Caco-2 (cell line): ENCODE results near the gene TGM5. TPM values are rescaled to one million over a fixed set of nuclear protein-coding genes. Genes with fewer than 3 reads are reported as not detected.
"Not testable (repeated sequence)": the region's sequence is repeated elsewhere in the genome, so short reads cannot be mapped to it uniquely, and the experiment has no call there.

ENCODE experiments used
- BruUV-seq: library from RNA; stranded (reverse); fragments of 400-500 nt; replicated peaks from 2 replicates; lab custom pipeline; 2021; lab: Mats Ljungman, UMichigan
- CTCF ChIA-PET: fragments of 300-600 bp; sonication (Branson Sonifier 250); formaldehyde crosslinking; loops from one replicate; lab custom pipeline; 2022; ENCODE audit warnings: antibody characterized with exemption; lab: Charles Lee
- POLR2A ChIA-PET: fragments of 300-600 bp; sonication (Branson Sonifier 250); formaldehyde crosslinking; loops from one replicate; lab custom pipeline; 2022; ENCODE audit warnings: antibody characterized with exemption; lab: Charles Lee
- DNase-seq, 2 experiments: peaks; one replicate each; pipeline versions ENCODE4 v3.0.0 to v3.0.0-alpha.2; 2020 to 2022
- H3K27me3 ChIP-seq: replicated peaks from 2 replicates; pipeline ENCODE4 v1.6.0; 2011; ENCODE audit warnings: low read length; ENCODE audit not compliant: control insufficient read depth, insufficient read depth
- H3K36me3 ChIP-seq: 2 replicates; pipeline ENCODE4 v1.5.1; 2011; ENCODE audit warnings: low read length; ENCODE audit not compliant: control insufficient read depth, insufficient read depth
- H3K4me1 ChIP-seq: fragments of 250-450 bp; sonication (Bioruptor Pico); 2 replicates; pipeline ENCODE4 v1.5.1; 2020; ENCODE audit warnings: mild to moderate bottlenecking
- H3K4me3 ChIP-seq: 2 replicates; pipeline ENCODE4 v1.5.1; 2011; ENCODE audit warnings: low read depth, mild to moderate bottlenecking, control low read depth, low read length
- H3K9me3 ChIP-seq: fragments of 250-450 bp; sonication (Bioruptor Pico); 2 replicates; pipeline ENCODE4 v1.5.1; 2020; ENCODE audit warnings: mild to moderate bottlenecking, moderate library complexity
- H3K27ac Mint-ChIP-seq: one replicate; pipeline ENCODE4 v1.8.0; 2022; ENCODE audit warnings: mixed read lengths; ENCODE audit not compliant: unreplicated experiment
- H3K27me3 Mint-ChIP-seq: one replicate; pipeline ENCODE4 v1.8.0; 2022; ENCODE audit warnings: mixed read lengths; ENCODE audit not compliant: insufficient read depth, unreplicated experiment
- H3K36me3 Mint-ChIP-seq: one replicate; pipeline ENCODE4 v1.8.0; 2022; ENCODE audit warnings: mild to moderate bottlenecking, mixed read lengths; ENCODE audit not compliant: insufficient read depth, unreplicated experiment
- H3K4me1 Mint-ChIP-seq: one replicate; pipeline ENCODE4 v1.8.0; 2022; ENCODE audit warnings: low read depth, mixed read lengths; ENCODE audit not compliant: unreplicated experiment
- H3K4me3 Mint-ChIP-seq: one replicate; pipeline ENCODE4 v1.8.0; 2022; ENCODE audit warnings: mild to moderate bottlenecking, moderate library complexity, mixed read lengths; ENCODE audit not compliant: unreplicated experiment
- H3K9me3 Mint-ChIP-seq: one replicate; pipeline ENCODE4 v1.8.0; 2022; ENCODE audit warnings: mixed read lengths; ENCODE audit not compliant: unreplicated experiment
- intact Hi-C: fragments of 100-400 bp; cut with micrococcal nuclease; formaldehyde crosslinking; loops from one replicate; pipeline ENCODE4 v1.10.0; 2022; ENCODE audit not compliant: unreplicated experiment
- total RNA-seq: library from RNA; stranded (reverse); gene quantifications from 2 replicates; pipeline ENCODE4 v1.2.3, GENCODE V29; 2022
- TF ChIP-seq, protein P1 (sequence below), 2 experiments: fragments of 200-600 bp in 1 of 2; IDR thresholded peaks; 1 replicate in 1 of 2; 2 replicates in 1 of 2; pipeline versions ENCODE4 v1.5.1 to v1.8.0; 2011 to 2022; ENCODE audit warnings: antibody characterized with exemption in 1 of 2, control low read depth in 1 of 2, inconsistent platforms in 1 of 2, low read depth in 1 of 2, low read length in 1 of 2, mild to moderate bottlenecking in 1 of 2, moderate library complexity in 1 of 2; ENCODE audit not compliant: insufficient read depth in 1 of 2, severe bottlenecking in 1 of 2, unreplicated experiment in 1 of 2

The TGM5 gene
- total RNA-seq, 1 experiment from 2014 or later = not detected

- CTCF ChIA-PET, H3K4me1 Mint-ChIP-seq, H3K4me1 ChIP-seq, intact Hi-C loops, H3K9me3 ChIP-seq, H3K4me3 ChIP-seq, H3K27ac Mint-ChIP-seq, H3K36me3 Mint-ChIP-seq, H3K36me3 ChIP-seq, DNase-seq, H3K27me3 ChIP-seq, H3K4me3 Mint-ChIP-seq, H3K27me3 Mint-ChIP-seq, POLR2A ChIA-PET, BruUV-seq: not testable (repeated sequence)
- peaks cover 10% of the 10 kb centered on the region for H3K9me3 Mint-ChIP-seq
These were observed 69.0 kb downstream of the TGM5 start for GRCh38 chr15:43197773-43198172.

DNA sequence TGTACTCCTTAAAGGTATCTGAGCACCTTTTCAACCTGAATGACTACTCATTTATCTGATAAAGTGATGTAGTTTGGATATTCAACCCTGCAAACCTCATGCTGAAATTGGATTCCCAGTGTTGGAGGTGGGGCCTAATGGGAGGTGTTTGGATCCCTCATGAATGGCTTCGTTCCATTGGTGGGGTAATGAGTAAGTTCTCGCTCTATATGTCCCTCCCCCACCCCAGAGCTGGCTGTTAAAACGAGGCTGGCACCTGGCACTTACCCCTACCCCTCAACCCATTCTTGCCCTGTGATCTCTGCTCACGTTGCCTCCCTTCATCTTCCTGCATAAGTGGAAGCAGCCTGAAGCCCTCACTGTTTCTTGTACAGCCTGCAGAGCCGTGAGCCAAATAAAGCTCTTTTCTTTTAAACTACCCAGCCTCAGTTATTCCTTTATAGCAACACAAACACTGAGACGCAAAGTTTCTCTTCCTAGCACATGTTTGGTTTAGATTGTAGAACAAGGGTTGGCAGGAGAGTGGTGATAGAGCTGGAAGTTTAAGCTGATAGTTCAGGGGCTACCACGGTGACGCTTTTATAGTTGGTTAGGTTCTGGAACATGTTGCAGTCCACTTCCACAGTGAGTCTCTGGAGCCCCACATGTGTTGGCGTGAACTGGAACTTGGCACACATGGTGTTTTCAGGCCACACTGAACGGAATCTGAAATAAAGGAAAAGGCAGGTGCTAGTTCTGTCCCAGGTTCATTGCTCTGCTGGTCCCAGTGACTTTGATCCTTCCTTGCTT lies 69.8 kb downstream of the TGM5 start:
- ChIA-PET CTCF (interaction anchor here (0.7 kb wide), 1 partner anchor 185 kb away, joined by 8 read pairs; no protein-coding TSS in a partner anchor), POLR2A (no interaction called here)
- no peaks in the 10 kb centered on the region for H3K4me1 ChIP-seq
- H3K27me3 ChIP-seq = no peaks in the 10 kb centered on the region
- peaks cover 2% of the 10 kb centered on the region for H3K27me3 Mint-ChIP-seq
- H3K36me3 Mint-ChIP-seq = peaks cover 8% of the 10 kb centered on the region
- H3K4me3 ChIP-seq = no peak overlapping the region
- intact Hi-C loops = no loop called here
- no peaks in the 10 kb centered on the region for H3K36me3 ChIP-seq
- no peaks in the 10 kb centered on the region for H3K4me1 Mint-ChIP-seq
- H3K9me3 ChIP-seq = no peaks in the 10 kb centered on the region
- no peak for DNase-seq
- TF ChIP-seq, protein P1, sequence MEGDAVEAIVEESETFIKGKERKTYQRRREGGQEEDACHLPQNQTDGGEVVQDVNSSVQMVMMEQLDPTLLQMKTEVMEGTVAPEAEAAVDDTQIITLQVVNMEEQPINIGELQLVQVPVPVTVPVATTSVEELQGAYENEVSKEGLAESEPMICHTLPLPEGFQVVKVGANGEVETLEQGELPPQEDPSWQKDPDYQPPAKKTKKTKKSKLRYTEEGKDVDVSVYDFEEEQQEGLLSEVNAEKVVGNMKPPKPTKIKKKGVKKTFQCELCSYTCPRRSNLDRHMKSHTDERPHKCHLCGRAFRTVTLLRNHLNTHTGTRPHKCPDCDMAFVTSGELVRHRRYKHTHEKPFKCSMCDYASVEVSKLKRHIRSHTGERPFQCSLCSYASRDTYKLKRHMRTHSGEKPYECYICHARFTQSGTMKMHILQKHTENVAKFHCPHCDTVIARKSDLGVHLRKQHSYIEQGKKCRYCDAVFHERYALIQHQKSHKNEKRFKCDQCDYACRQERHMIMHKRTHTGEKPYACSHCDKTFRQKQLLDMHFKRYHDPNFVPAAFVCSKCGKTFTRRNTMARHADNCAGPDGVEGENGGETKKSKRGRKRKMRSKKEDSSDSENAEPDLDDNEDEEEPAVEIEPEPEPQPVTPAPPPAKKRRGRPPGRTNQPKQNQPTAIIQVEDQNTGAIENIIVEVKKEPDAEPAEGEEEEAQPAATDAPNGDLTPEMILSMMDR (IDR thresholded peaks at IDR 0.05; ENCODE audit: insufficient read depth in 1 of 2, low read depth in 1 of 2, low read length in 1 of 2, severe bottlenecking in 1 of 2, unreplicated experiment in 1 of 2) = no peak
- BruUV-seq = no TSS peak
- no peak overlapping the region for H3K4me3 Mint-ChIP-seq
- peaks cover 10% of the 10 kb centered on the region for H3K9me3 Mint-ChIP-seq
- no peak overlapping the region for H3K27ac Mint-ChIP-seq

DNA sequence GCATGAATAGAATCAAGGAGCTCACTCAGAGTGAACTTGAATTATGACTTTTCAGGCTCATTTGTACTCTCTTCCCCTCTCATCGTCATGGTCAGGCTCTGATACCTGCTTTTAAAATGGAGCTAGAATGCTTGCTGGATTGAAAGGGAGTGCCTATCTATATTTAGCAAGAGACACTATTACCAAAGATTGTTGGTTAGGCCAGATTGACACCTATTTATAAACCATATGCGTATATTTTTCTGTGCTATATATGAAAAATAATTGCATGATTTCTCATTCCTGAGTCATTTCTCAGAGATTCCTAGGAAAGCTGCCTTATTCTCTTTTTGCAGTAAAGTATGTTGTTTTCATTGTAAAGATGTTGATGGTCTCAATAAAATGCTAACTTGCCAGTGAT lies 71.9 kb downstream of the TGM5 start:
- Histone ChIP-seq H3K4me3 (no peak overlapping the region), H3K4me1 (no peaks in the 10 kb centered on the region), H3K9me3 (no peaks in the 10 kb centered on the region), H3K27me3 (no peaks in the 10 kb centered on the region), H3K36me3 (no peaks in the 10 kb centered on the region)
- POLR2A ChIA-PET = no interaction called here
- Mint-ChIP-seq H3K27me3 (no peaks in the 10 kb centered on the region), H3K27ac (no peak overlapping the region), H3K4me3 (no peak overlapping the region), H3K9me3 (peaks cover 10% of the 10 kb centered on the region), H3K36me3 (peaks cover 17% of the 10 kb centered on the region), H3K4me1 (no peaks in the 10 kb centered on the region)
- intact Hi-C loops = no loop called here
- no peak for DNase-seq
- CTCF ChIA-PET = interaction anchor here (1.0 kb wide), 1 partner anchor 9 kb away, joined by 5 read pairs; no protein-coding TSS in a partner anchor
- TF ChIP-seq, protein P1 (IDR thresholded peaks at IDR 0.05; ENCODE audit: insufficient read depth in 1 of 2, low read depth in 1 of 2, low read length in 1 of 2, severe bottlenecking in 1 of 2, unreplicated experiment in 1 of 2) = no peak
- BruUV-seq = no TSS peak
